GM12874 (cell line): ENCODE measurements around the gene FDXR.

Source experiments
- CTCF ChIP-seq: IDR thresholded peaks from 2 replicates; pipeline ENCODE4 v1.5.1; 2011; ENCODE audit warnings: low read depth, mild to moderate bottlenecking, control low read depth, low read length, moderate library complexity; ENCODE audit not compliant: insufficient read depth

FDXR gene

GRCh38 chr17:74873037-74873873 lies 461 bp upstream of the FDXR start:
- no peak for TF ChIP-seq CTCF

- no peak for TF ChIP-seq CTCF
Observed at GRCh38 chr17:74871356-74872076, 1.3 kb downstream of the FDXR start.

- no peak for TF ChIP-seq CTCF
Observed at GRCh38 chr17:74870512-74870911, 2.3 kb downstream of the FDXR start.

- no peak for TF ChIP-seq CTCF
Observed at GRCh38 chr17:74868908-74869255, 3.9 kb downstream of the FDXR start.

- TF ChIP-seq CTCF = no peak
Observed at GRCh38 chr17:74868251-74868907, 4.4 kb downstream of the FDXR start.

GRCh38 chr17:74866198-74866835 lies 6.5 kb downstream of the FDXR start:
- TF ChIP-seq CTCF = no peak
